Heart left ventricle (tissue), 16 donors: ENCODE results near the gene DYSF. TPM values are rescaled to one million over a fixed set of nuclear protein-coding genes. Genes with fewer than 3 reads are reported as not detected.

ENCODE experiments used
- ATAC-seq, 4 donors: fragments of 200-7000 bp; cut with Tn5 transposase; one replicate each; pipeline ENCODE4 v1.9.1; 2020 to 2022; ENCODE audit warnings: moderate library complexity in 4 of 4, mild to moderate bottlenecking in 3 of 4, moderate number of reproducible peaks in 1 of 4
- DNase-seq, 5 donors: peaks; one replicate each; pipeline ENCODE4 v3.0.0-alpha.2; 2020
- H3K27ac ChIP-seq, 12 donors: fragments of 200-600 bp; sonication (generic) in 4 of 12; one replicate each; pipeline versions ENCODE4 v1.5.0 to v1.8.0; 2016 to 2022; ENCODE audit warnings: mild to moderate bottlenecking in 2 of 12
- H3K27me3 ChIP-seq, 9 donors: fragments of 200-600 bp; sonication (generic) in 2 of 9; one replicate each; pipeline versions ENCODE4 v1.5.1 to v1.8.0; 2016 to 2022; ENCODE audit warnings: mild to moderate bottlenecking in 3 of 9
- H3K36me3 ChIP-seq, 9 donors: fragments of 200-600 bp; sonication (generic) in 2 of 9; one replicate each; pipeline versions ENCODE4 v1.5.0 to v1.8.0; 2018 to 2022; ENCODE audit warnings: mild to moderate bottlenecking in 2 of 9
- H3K4me1 ChIP-seq, 12 donors: fragments of 200-600 bp; sonication (generic) in 4 of 12; one replicate each; pipeline versions ENCODE4 v1.5.0 to v1.8.0; 2016 to 2022; ENCODE audit warnings: mild to moderate bottlenecking in 3 of 12
- H3K4me3 ChIP-seq, 12 donors: fragments of 200-600 bp; sonication (generic) in 4 of 12; one replicate each; pipeline versions ENCODE4 v1.5.0 to v1.8.0; 2017 to 2022; ENCODE audit warnings: mild to moderate bottlenecking in 9 of 12, moderate library complexity in 4 of 12
- H3K9me3 ChIP-seq, 12 donors: fragments of 200-600 bp; sonication (generic) in 4 of 12; one replicate each; pipeline versions ENCODE4 v1.5.0 to v1.8.0; 2016 to 2022; ENCODE audit warnings: mild to moderate bottlenecking in 1 of 12
- CTCF ChIP-seq, 12 donors: fragments of 200-600 bp; sonication (generic) in 4 of 12; IDR thresholded peaks; one replicate each; pipeline versions ENCODE4 v1.5.0 to v1.8.0; 2018 to 2022; ENCODE audit warnings: antibody characterized with exemption in 12 of 12, mild to moderate bottlenecking in 5 of 12
- POLR2A ChIP-seq, 2 donors: fragments of 450-650 bp; IDR thresholded peaks; one replicate each; pipeline ENCODE4 v1.6.1; 2017; ENCODE audit warnings: antibody characterized with exemption in 2 of 2, mild to moderate bottlenecking in 2 of 2, moderate library complexity in 2 of 2
- WGBS, 4 donors: extraction: QIAGEN DNeasy Blood & Tissue Kit in 2 of 4; methylation state at CpG; one replicate each; pipeline versions ENCODE4 v1.1.5 to v1.1.7; 2013 to 2018; 5-methylcytosine and 5-hydroxymethylcytosine counted together
- intact Hi-C, 10 donors: fragments of 100-400 bp; cut with DNase I; formaldehyde crosslinking; loops; one replicate each; pipeline versions ENCODE4 v1.11.1 to v1.14.2; 2022
- polyA plus RNA-seq, 2 donors: library from polyadenylated mRNA; stranded (reverse); fragments of 200-250 nt; gene quantifications; one replicate each; pipeline ENCODE4 v1.2.3, GENCODE V29; 2013
- total RNA-seq, 9 donors: library from RNA; depleted of rRNA in 2 of 9; stranded (reverse); fragments of >200 nt in 2 of 9; fragmentation: NEBNext Ultra II Directional in 3 of 9; extraction: Animal tissue kit (Norgen Biotek cat#: 25700) in 3 of 9; gene quantifications; one replicate each; pipeline versions ENCODE4 v1.1.0 to v1.2.4, GENCODE V29; 2016 to 2023
- donor health status: ischemic (EF 13 %, LVEDD 7.1; RV severe dilation, severe dysfunction).
- donor health status: healthy with polysubstance abuse.
- donor health status: DM: no; HTN: yes; CAD: no.
- donor health status: DM: no; HTN: no; CAD: no.
- donor health status: ischemic (EF 25% LVEDD 6.9; RV normal size, moderate dysfunction).
- donor health status: ischemic (EF 25% LVEDD 5.7; RV mildly dilated, moderate dysfunction).
- donor health status: healthy.
- donor health status: DM: yes; HTN: yes; CAD: no.
- donor health status: ischemic (EF 35%, LVEDD 5.7; RV mildly dilated, moderate dysfunction).
- donor health status: nonischemic (EF 11% LVEDD 7.7; RV severe dilation, severe dysfunction).
- donor health status: DM: yes; HTN: yes; CAD: no.
- donor health status: PGD.
- donor health status: ischemic (EF 29% LVEDD 5.4; RV normal size, mild dysfunction).
- donor health status: nonischemic (EF 23%, LVEDD 6.1; RV moderate dilation, normal function).

The DYSF gene
- total and polyA plus RNA-seq, 11 donors: 25.5 to 99.9 (median 78.6) TPM

GRCh38 chr2:71464389-71464788 is 11.0 kb downstream of the DYSF start:
- no peaks in the 10 kb centered on the region for H3K36me3 ChIP-seq
- no peaks in the 10 kb centered on the region for H3K27me3 ChIP-seq
- H3K27ac ChIP-seq: no peak overlapping the region
- no peak overlapping the region for H3K4me3 ChIP-seq
- peaks cover 7 to 84% (median 57%) of the 10 kb centered on the region in 12 donors for H3K4me1 ChIP-seq
- H3K9me3 ChIP-seq: peaks cover 0 to 9% (median 0%) of the 10 kb centered on the region in 12 donors
- ATAC-seq (no peak), DNase-seq (no peak)
- 83 to 91% (median 88%) methylated on average over 6 of the region's 6 CpGs for WGBS, 4 donors
- TF ChIP-seq POLR2A (IDR thresholded peaks at IDR 0.05) (no peak), CTCF (IDR thresholded peaks at IDR 0.05) (no peak)
- intact Hi-C loops: loop anchor here in 1 of 10 donors (5.0 kb wide), 1 partner anchor 43 kb away; no protein-coding TSS in a partner anchor

- no peak for DNase-seq
- Histone ChIP-seq H3K4me1 (peaks cover 7 to 84% (median 57%) of the 10 kb centered on the region in 12 donors), H3K27me3 (no peaks in the 10 kb centered on the region), H3K36me3 (no peaks in the 10 kb centered on the region), H3K4me3 (no peak overlapping the region), H3K27ac (no peak overlapping the region), H3K9me3 (peaks cover 0 to 9% (median 0%) of the 10 kb centered on the region in 12 donors)
- ATAC-seq: no peak
- 74 to 83% (median 77%) methylated on average over 11 of the region's 11 CpGs for WGBS, 4 donors
- TF ChIP-seq CTCF (IDR thresholded peaks at IDR 0.05) (no peak), POLR2A (IDR thresholded peaks at IDR 0.05) (no peak)
- intact Hi-C loops: loop anchor here in 2 of 10 donors (5.0 kb wide), 1 partner anchor 37 kb away; no protein-coding TSS in a partner anchor
Measured at GRCh38 chr2:71465356-71465755, 12.0 kb downstream of the DYSF start.

- H3K36me3 ChIP-seq: no peaks in the 10 kb centered on the region
- TF ChIP-seq CTCF (IDR thresholded peaks at IDR 0.05) (no peak), POLR2A (IDR thresholded peaks at IDR 0.05) (no peak)
- H3K9me3 ChIP-seq: peaks cover 0 to 9% (median 0%) of the 10 kb centered on the region in 12 donors
- H3K27ac ChIP-seq: peak overlapping the region in 11 of 12 donors; percentile 71 to 93 (median 85)
- peak overlapping the region; percentile 39 to 89 (median 75) for H3K4me3 ChIP-seq
- ATAC-seq (no peak), DNase-seq (no peak)
- intact Hi-C loops: loop anchor here in 3 of 10 donors (2.0 to 5.0 kb wide), 2 partner anchors 36 to 39 kb away; no protein-coding TSS in a partner anchor
- H3K4me1 ChIP-seq: peaks cover 7 to 78% (median 52%) of the 10 kb centered on the region in 12 donors
- no peaks in the 10 kb centered on the region for H3K27me3 ChIP-seq
- WGBS, 4 donors: 46 to 64% (median 54%) methylated on average over 21 to 23 of the region's 23 CpGs
Measured at GRCh38 chr2:71465961-71466300, 12.6 kb downstream of the DYSF start.

- ATAC-seq (peak; percentile 35 to 75 (median 66)), DNase-seq (peak; percentile 66 to 79 (median 68))
- intact Hi-C loops: loop anchor here in 3 of 10 donors (2.0 to 5.0 kb wide), 2 partner anchors 36 to 38 kb away; no protein-coding TSS in a partner anchor
- Histone ChIP-seq H3K27ac (peak overlapping the region; percentile 59 to 93 (median 84)), H3K27me3 (no peaks in the 10 kb centered on the region), H3K4me1 (peaks cover 7 to 72% (median 46%) of the 10 kb centered on the region in 12 donors), H3K9me3 (peaks cover 0 to 9% (median 0%) of the 10 kb centered on the region in 12 donors), H3K36me3 (no peaks in the 10 kb centered on the region), H3K4me3 (peak overlapping the region; percentile 39 to 89 (median 75))
- no peak for TF ChIP-seq CTCF (IDR thresholded peaks at IDR 0.05)
- TF ChIP-seq POLR2A (IDR thresholded peaks at IDR 0.05): peak in 1 of 2 donors; percentile 66
- WGBS, 4 donors: 1 to 4% (median 2%) methylated on average over 32 to 78 of the region's 78 CpGs
Measured at GRCh38 chr2:71466301-71467179, 13.2 kb downstream of the DYSF start.
